Spleen (tissue), 7 donors: ENCODE measurements around the gene GSK3B.

Experiments
- POLR2A ChIP-seq, 3 donors: fragments of 450-650 bp; IDR thresholded peaks; one replicate each; pipeline ENCODE4 v1.5.1; 2017; ENCODE audit warnings: antibody characterized with exemption in 3 of 3, mild to moderate bottlenecking in 1 of 3
- POLR2AphosphoS5 ChIP-seq, 3 donors: sonication (generic); formaldehyde crosslinking; IDR thresholded peaks; one replicate each; pipeline ENCODE4 v1.5.1; 2017; ENCODE audit warnings: antibody characterized with exemption in 3 of 3
- TF ChIP-seq, protein P1 (sequence below), 11 experiments: fragments of 200-600 bp in 7 of 11; fragments of 450-650 bp in 4 of 11; sonication (generic) in 4 of 11; IDR thresholded peaks in 8 of 11; conservative IDR thresholded peaks in 3 of 11; 1 replicate in 7 of 11; 2 replicates in 4 of 11; pipeline versions ENCODE4 v1.4.0 to v1.8.0; 2016 to 2021; ENCODE audit warnings: antibody characterized with exemption in 11 of 11, inconsistent platforms in 4 of 11, mild to moderate bottlenecking in 1 of 11
- donor health status: DM: no; HTN: no; CAD: no; lungs with moderate emphysema.
- donor health status: DM: no; HTN: no; CAD: no.
- donor health status: DM: no; HTN: no; CAD: no.

DNA sequence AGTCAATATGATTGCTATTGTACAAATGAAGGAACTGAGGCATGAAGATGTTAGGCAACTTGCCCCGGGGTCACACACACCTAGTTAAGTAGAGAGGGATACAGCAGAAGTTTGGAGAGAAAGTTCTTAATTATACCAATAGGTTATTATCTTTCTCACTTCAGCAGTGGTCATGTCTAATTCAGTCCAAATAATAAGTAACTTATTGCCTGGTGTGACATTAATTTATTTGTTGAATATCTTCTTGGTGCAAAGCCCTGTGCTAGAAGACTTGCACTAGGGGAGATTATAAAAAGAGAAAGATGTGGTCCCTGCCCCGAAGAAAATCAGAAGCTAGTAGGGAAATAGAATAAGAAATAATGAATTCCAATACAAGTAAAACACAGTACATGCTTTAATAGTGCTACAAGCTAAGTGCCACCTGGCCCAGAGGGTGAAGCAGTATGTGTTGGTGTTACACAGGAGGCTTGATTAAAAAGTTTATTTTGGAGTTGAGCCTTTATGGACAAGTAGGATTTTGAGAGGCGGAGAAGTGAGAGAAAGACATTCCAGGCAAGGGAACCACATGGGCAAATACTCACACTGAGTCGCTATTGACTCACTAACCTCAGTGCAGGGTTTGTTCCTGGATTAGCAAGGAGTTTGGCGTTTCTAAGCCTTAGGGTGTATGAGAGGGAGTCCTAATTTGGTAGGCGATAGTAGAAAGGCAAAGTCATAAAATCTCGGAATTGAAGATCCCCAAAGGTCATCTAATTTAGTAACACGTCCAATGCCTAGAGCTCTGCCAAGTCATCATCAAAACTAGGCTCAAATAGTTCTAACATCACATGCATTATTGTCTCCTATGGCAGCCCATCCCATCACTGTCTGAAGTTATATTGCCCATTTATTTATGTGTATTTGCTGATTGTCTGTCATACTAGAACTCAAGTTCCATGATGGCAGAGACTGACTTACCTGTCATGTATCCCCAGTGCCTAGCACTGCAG, 19.2 kb upstream of the GSK3B start:
- TF ChIP-seq, protein P1, sequence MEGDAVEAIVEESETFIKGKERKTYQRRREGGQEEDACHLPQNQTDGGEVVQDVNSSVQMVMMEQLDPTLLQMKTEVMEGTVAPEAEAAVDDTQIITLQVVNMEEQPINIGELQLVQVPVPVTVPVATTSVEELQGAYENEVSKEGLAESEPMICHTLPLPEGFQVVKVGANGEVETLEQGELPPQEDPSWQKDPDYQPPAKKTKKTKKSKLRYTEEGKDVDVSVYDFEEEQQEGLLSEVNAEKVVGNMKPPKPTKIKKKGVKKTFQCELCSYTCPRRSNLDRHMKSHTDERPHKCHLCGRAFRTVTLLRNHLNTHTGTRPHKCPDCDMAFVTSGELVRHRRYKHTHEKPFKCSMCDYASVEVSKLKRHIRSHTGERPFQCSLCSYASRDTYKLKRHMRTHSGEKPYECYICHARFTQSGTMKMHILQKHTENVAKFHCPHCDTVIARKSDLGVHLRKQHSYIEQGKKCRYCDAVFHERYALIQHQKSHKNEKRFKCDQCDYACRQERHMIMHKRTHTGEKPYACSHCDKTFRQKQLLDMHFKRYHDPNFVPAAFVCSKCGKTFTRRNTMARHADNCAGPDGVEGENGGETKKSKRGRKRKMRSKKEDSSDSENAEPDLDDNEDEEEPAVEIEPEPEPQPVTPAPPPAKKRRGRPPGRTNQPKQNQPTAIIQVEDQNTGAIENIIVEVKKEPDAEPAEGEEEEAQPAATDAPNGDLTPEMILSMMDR (IDR thresholded peaks at IDR 0.05 in 8 of 11, conservative IDR thresholded peaks at IDR 0.05 in 3 of 11): no peak
- TF ChIP-seq POLR2A (IDR thresholded peaks at IDR 0.05) (no peak), POLR2AphosphoS5 (IDR thresholded peaks at IDR 0.05) (no peak)
